HG03095 (cell line): Measurements from ENCODE around the gene DNTT.

ENCODE experiments used
- ATAC-seq: cut with Tn5 transposase; IDR thresholded peaks from one replicate; pipeline ENCODE4 v1.9.1; 2021; ENCODE audit warnings: moderate library complexity; ENCODE audit not compliant: unreplicated experiment

Gene DNTT

DNA sequence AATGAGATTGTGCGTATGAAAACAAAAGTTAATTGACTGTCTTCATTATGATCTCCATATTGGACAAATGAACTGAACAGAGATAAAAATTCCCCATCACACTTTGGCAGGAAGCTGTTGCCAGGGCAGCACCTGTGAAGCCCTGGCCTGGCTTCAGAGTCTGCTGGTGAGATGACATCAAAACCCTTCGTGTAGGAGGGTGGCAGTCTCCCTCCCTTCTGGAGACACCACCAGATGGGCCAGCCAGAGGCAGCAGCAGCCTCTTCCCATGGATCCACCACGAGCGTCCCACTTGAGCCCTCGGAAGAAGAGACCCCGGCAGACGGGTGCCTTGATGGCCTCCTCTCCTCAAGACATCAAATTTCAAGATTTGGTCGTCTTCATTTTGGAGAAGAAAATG lies at the start of gene DNTT:
Gene DNTT, plus strand, starts transcription at position 205 of the 400 bp plus-strand sequence. Its CDS starts 64 bp downstream, at position 269.
- no peak for ATAC-seq

DNA sequence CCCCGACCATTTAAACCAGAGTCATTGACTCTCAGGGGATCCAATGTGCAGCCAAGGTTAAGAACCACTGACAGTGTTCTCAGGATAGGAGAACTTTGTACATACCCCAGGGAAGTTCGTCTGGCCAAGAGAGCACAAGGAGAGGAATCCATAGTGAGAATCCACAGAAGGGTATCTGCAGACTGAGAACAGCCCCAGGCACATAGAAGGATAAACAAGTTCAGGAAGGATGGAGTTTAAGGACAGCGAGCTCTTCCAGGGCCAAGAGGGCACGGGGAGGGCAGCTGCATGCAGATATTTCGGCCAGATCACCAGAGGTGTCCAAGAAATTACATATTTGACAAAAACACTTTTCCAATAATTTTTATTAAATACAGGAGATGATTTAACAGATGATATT lies 49.3 kb upstream of the DNTT start:
- no peak for ATAC-seq

DNA sequence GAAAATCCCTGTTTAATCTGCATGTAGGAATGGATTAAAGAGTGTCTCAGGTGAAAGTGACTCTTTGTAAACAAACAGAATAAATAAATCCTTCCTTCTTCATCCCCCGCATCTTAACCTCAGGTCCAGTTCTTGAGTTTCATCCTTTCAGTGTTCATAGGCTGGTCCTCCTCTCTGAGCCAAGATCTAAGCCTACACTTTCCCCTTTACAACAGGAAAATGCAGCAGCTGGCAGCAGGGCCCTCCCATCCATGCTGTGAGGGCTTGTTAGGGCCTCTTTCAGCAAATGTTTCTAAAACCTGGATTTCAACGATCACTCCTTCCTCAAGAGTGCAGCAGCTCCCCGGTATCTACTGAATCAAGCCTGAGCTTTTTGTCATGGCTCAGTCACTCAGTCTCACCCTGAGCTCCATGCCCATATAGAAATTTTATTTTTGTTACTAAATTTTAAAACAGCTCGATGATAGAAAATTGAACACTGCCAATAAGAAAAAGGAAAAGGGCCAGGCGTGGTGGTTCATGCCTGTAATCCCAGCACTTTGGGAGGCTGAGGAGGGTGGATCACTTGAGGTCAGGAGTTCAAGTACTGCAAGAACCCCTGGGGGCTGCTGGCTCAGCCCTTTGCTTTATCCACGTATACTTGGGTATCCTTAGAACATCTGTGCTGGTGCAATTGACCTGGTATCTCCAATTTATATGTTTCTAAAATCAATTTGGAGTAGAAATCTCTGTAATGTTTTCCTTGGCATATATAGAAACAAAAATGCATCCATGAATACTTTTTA lies 48.5 kb upstream of the DNTT start:
- ATAC-seq: no peak

DNA sequence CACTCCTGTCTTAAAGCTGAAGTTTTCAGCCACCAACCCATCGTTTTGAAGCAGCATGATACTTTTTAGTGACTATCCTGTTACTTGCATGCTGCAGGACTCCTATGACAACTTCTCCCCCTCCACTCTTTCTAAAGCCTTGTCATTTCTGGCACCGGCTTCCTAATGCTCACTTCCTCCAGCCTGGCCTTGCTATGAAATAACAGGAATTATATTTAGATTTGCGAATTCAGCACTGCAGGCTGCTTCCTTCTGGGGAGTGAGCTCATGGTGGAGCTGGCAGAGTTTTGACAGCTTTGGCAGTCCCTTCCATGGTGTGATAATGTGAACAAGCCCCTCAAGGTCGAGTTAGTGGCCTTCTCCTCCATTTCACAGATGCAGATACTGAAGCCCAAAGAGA lies 46.3 kb upstream of the DNTT start:
- ATAC-seq: no peak

DNA sequence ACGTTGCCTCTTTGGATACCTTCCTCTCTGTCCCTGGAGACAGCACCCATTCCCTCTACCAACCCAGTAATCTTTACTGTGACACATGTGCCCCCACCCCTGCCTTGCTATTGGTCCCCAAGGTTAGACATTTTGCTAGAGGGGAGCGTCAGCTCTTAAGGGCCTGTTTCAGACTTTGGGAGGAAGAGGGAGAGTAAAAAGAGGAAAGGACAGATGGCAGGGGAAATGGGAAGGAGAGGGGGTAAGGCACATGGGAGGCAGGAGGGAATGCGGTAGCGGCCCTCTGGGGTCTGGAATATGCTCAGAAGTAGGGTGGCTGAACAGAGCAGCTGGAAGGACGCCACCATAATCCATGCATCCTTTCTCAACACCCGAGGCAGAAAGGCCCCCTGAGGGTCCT lies 45.1 kb upstream of the DNTT start:
- no peak for ATAC-seq

DNA sequence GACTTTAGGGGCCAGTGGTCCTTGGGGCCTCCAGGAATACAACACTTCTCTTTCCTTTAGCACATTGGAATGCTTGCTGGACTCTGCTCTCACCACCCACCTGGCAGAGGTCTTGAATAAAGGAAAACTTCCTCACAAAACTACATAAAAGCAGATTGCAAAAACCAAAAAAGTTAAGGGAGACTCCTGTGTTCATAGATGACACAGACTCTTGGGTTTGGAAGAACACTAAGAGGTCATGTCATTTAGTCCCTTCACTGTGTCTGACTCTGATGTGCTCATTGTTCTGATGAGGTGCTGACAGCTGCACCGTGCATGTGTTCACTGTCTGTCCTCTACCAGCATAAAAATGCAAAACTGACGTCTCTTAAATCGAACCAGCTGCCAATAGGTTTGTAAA lies 44.2 kb upstream of the DNTT start:
- ATAC-seq: no peak

DNA sequence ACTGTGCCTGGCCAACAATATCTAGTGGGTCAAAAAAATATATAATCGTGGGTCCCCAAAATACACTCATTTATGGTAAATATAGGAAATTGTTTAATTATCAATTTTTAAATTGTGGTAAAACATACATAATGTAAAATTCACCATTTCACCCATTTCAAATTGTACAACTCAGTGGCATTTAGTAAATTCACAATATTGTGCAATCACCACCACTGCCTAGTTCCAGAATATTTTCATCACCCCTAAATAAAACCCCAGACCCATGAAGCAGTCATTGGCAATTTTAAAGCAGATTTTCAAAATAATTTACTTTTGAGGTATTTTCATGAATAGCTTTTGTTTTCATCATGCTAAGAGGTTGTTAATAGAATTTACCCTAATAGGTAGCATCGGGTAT lies 43.1 kb upstream of the DNTT start:
- ATAC-seq: no peak

DNA sequence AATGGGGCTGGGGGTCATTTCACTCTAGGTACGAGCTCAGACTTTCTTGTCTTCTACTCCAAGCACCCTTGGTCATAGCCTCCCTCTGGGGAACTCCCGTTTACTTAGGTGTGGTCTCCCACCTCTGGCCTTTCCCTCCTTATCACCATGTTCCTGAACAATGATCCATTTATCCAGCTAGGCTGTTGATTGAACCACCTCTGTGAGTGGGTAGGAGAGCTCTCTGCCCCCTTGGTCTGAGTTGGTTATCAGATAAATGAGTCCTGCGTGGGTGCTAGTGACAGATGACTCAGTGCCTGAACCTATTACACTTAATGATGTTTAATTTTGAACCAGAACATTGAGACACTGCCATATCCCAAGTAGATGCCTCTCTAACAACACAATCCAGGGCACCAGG lies 42.3 kb upstream of the DNTT start:
- no peak for ATAC-seq

DNA sequence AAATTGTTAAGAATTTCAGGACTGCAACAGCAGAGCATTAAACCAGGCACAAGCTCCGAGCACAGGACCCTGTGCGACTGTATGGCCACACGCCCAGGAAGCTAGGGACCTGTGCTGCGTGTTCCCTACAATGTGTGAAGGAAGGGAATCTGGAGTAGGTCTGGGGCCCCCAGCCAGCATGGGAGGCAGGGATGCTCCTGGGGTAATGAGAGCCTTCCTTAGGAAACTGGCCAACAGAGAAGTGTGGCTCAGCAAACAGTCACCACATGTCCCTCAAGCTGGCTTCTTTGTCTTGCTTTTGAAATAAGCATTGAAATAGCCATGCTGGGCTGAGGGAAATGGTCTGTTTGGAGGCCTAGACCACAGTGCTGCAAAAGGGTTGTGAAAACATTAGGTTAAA lies 41.1 kb upstream of the DNTT start:
- ATAC-seq: no peak

DNA sequence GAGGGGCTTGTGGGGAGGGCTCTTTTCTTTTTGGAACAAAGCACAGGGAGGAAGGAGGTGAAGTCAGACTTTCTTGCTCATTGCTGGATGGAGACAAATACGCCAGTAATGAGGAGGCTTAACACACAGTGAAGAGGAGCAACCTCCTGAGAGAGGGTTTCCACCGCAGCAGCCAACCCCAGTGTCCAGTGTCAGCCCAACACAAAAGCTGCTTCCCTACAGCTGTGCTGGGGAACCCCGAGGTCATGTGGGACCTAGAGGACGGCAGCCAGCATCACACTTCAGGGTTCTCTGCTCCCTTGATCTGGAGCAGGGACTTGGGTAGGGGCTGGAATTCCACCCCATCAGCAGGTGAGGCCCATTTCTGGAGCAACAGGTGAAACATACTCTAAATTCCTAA lies 40.6 kb upstream of the DNTT start:
- ATAC-seq: no peak

DNA sequence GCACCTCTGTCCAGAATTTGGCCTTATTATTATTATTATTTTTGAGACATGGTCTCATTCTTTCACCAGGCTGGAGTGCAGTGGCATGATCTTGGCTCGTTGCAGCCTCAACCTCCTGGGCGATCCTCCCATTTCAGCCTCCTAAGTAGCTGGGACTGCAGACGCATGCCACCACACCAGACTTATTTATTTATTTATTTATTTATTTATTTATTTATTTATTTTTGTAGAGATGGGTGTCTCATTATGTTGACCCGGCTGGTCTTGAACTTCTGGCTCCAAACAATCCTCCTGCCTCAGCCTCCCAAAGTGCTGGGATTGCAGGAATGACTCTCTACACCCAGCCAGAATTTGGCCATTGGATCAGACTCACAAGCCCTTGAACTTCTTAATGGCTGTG lies 39.3 kb upstream of the DNTT start:
- no peak for ATAC-seq

DNA sequence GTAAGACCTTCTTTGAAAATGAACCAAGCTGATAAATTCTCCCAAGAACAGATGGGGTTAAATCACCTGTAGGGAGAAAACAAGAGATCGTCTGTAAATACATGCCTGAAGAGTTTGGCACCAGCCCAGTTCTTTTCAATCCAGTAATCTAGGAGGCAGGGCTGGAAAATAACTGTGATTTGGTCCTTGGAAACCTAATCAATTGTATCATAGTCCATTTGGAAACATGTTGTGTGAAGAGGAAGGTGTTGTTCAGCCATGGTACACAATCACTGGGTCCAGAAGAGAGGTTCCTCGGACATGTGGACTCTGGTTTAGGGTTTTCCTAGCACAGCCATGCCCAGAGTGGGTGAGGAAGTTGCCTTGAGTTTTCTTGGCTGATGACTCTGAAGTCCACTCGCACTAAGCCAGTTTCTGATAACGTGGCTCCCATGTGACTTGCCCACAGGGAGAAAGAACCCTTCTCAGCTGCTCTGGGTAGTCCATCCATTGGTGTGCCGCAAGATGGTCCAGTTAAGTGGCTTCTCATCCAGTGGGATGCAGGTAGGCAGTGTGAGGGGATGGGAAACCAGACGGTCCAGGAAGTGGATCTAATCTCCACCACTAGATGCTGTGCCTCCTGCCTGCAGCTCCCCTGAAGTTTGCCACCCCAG lies 38.0 kb upstream of the DNTT start:
- no peak for ATAC-seq

DNA sequence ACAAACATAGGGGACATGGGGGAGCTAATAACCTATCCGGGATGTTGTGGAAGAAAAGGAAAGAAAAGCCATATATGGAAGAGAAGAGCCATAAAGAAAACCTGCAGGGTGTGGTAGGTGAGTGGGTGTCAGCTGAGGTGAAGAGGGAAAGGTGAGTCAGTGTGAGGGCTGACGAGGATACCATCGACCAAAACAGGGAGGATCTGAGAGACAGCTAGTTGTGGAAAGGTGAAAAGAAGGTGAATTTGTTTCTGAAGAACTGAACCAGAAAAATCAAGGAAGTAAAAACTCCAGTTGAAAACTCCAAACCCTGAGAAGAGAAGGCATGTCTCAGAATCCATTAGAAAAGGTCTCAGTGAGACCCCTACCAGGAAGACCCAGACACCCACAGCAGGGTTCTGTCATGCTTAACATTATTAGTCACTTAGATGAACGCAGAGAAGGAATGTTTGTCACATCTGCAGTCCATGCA lies 37.0 kb upstream of the DNTT start:
- no peak for ATAC-seq

DNA sequence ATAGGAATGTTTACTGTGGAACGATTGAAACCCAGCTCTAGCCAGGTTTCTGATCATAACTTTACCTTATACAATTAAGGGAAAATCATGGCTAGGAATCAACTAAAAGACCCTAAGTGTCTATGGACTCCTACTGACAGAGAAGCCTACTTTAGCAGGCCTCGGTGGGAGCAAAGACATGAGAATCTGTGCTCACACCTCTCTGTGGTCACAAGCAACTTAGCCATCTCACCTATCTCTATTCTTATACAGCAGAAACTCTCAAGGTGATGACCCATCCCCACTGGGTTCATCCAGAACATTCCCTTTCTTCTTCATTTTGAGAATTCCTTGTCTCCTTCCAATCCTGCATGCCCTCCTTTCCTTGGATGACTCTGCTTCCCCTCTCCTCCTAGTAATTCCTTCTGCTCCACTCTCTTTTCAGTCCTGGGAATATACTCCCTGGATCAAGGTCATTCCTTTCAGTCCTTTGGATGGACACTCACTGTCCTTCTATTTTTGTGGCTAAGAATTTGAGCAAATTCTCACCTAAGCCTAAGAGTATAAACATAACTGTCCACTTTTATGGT lies 35.8 kb upstream of the DNTT start:
- ATAC-seq: no peak

DNA sequence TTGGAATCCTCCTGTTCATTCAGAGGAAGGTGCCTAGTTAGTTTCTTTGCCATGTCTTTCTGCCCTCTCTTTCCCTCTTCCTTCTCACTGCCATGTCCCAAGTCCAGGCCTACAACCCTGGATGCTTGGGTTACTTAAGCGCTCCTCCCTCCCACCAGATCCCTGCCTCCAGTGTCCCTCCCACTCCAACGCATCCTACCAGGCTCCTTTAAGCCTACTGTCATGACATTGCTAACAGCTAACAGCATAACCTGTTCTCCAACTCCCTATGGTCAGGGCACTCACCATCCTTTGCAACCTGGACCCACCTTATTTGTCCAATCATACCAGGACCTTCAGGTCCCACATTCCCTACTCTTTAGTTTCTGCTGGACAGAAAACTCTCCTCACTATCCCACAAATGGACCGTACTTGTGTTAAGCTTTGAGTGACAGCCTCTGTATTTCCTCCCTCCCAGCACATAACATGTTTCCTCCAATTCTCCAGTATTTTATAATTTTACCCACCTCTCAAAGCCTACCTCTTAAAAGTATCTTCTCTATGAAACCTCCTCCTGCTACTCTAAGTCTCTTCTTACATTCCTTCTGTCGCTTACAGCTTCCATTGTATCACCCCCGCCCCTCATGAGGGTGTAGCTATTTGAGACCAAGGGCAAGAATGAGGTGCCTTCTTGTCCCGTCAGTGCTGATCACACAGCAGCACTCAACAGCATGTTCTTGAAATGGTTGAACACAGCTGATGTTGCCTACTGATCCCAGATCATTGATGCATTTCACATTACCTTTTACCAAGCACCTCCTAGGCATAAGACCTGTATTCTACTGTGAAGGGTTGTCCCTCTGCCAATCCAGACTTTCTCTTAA lies 34.6 kb upstream of the DNTT start:
- no peak for ATAC-seq

DNA sequence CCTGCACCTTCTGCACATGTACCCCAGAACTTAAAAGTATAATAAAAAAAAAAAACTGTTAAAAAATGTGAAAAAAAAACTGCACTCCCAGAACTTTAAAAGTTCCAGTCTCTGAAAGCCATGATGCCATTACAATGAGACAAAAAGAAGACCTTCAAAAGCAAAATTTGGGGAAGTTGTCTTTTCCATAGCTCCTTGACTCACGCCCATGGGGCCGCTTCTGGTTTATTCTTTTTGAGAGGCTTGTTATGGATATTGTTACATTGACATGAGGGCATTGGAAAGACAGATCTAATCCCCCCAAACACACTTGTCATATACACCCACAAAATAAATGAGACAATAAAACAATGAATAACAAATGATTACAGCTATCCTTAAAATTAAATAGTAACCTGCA lies 33.7 kb upstream of the DNTT start:
- no peak for ATAC-seq

DNA sequence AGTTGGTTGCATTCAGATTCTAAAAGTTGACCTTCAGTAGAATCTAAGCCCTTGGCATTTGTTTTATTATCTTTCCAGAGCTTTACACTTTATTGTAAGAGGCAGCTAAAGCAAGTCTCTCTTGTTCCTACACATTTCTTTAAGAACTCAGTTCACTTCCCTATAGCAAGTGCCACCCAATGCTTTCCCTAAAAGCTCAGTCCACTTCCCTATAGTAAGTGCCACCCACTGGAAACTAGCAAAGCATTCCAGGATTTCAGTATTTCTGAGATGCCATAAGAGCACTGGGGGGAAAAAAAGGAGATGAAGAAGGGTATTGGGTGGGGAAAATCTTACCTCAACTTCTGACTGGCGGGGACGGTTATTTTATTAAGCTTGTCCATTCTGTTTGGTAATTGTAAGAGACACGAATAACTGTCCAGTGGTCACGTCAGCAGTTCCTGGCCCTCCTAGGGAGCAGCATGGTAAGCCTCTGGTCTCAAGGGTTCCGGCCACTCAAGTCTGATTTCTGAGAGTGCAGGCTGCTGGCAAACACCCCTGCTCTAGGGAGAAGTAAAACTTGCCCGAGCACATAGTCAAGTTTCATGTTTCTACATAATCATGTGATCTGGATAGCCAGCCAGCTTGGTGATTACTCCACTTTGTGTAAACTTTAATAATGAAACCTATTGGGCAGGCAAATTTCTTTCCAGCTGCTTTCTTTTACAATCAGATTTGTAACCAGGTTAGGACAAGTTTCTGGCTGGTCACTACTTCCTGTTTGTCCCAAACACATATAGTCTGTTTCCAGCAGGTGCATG lies 33.0 kb upstream of the DNTT start, which contains the start of gene BLNK:
Gene BLNK, minus strand, starts transcription at position 554 of the 800 bp plus-strand sequence. Its CDS starts 171 bp downstream, at position 383.
- peak; percentile 66 for ATAC-seq

DNA sequence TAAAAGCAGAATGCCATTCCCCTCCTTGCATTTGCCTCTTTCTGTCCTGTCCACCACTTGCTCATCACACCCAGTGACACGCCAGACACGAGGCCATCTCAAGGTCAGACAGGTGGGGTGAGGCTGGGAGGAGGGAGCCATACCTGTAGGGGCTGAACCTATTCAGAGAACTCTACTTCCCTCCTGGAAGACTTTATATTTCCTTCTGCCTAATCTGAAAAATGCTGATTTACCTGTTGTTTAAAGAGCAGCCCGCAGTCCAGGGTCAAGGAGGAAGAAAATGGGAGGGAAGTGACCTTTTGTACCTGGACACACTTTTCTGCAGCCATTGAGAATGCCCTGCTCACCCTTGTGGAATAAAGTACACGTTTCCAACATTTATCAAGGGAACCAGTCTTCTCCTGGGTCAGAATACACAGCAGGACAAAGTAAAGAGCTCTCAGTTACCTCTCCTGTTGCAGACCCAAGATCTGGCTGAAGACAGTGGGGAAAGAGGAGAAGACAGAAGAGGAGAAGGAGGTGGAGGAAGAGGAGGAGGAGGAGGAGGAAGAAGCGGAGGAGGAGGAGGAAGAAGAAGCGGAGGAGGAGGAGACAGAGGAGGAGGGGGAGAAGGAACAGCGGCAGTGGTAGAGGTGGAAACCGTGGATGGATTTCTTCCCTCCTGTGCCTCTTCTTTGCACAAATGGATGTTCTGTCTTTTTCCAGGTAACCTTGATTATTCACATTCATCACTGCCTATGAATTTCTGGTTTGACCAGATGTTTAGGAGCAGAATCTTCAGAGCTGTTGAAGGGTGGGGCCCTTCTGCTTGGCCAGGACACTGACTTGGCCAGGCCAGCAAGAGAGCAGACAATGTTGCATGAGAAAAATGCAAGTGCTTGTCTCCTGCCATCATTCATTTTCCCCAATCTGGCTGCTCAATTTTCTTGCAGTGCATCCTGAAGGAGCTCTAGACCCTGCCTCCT lies 31.6 kb upstream of the DNTT start:
- ATAC-seq: no peak
